Hematopoietic multipotent progenitor cell (in vitro differentiated cells): Measurements from ENCODE around the gene CACNA1B. TPM values are rescaled to one million over a fixed set of nuclear protein-coding genes. Genes with fewer than 3 reads are reported as not detected.

Source experiments
- DNase-seq, 3 donors: peaks; one replicate each; pipeline ENCODE4 v3.0.0-alpha.2; 2011 to 2015; ENCODE audit warnings: low read depth in 2 of 3, low spot score in 2 of 3
- total RNA-seq: library from RNA; depleted of rRNA; stranded (reverse); fragments of >200 nt; gene quantifications from one replicate; pipeline ENCODE4 v1.2.3, GENCODE V29; 2012

Gene CACNA1B
- total RNA-seq, 1 donor: under 0.01 TPM

- no peak for DNase-seq
Measured at GRCh38 chr9:138024831-138025291, 147.3 kb downstream of the CACNA1B start.

- DNase-seq: no peak
Measured at GRCh38 chr9:138025417-138025816, 147.8 kb downstream of the CACNA1B start.

GRCh38 chr9:138025908-138026307, 148.3 kb downstream of the CACNA1B start:
- DNase-seq: no peak

- no peak for DNase-seq
Measured at GRCh38 chr9:138028596-138028995, 151.0 kb downstream of the CACNA1B start.

- no peak for DNase-seq
Measured at GRCh38 chr9:138031186-138031585, 153.6 kb downstream of the CACNA1B start.

GRCh38 chr9:138033950-138034349, 156.4 kb downstream of the CACNA1B start:
- no peak for DNase-seq

- DNase-seq: no peak
Measured at GRCh38 chr9:138037140-138037539, 159.6 kb downstream of the CACNA1B start.

- no peak for DNase-seq
Measured at GRCh38 chr9:138038244-138038671, 160.7 kb downstream of the CACNA1B start.

- DNase-seq: no peak
Measured at GRCh38 chr9:138040446-138041430, 163.2 kb downstream of the CACNA1B start.

GRCh38 chr9:138042146-138042545, 164.6 kb downstream of the CACNA1B start:
- no peak for DNase-seq

GRCh38 chr9:138042640-138043039, 165.1 kb downstream of the CACNA1B start:
- DNase-seq: no peak

- no peak for DNase-seq
Measured at GRCh38 chr9:138043061-138043410, 165.5 kb downstream of the CACNA1B start.

- no peak for DNase-seq
Measured at GRCh38 chr9:138043411-138044345, 166.1 kb downstream of the CACNA1B start.

GRCh38 chr9:138044485-138045383, 167.2 kb downstream of the CACNA1B start:
- no peak for DNase-seq

- no peak for DNase-seq
Measured at GRCh38 chr9:138045541-138046490, 168.2 kb downstream of the CACNA1B start.

- DNase-seq: no peak
Measured at GRCh38 chr9:138046641-138047301, 169.2 kb downstream of the CACNA1B start.

- DNase-seq: no peak
Measured at GRCh38 chr9:138047469-138048040, 170.0 kb downstream of the CACNA1B start.

GRCh38 chr9:138048184-138048583, 170.6 kb downstream of the CACNA1B start:
- no peak for DNase-seq
